OCI-M2 (cell line): ENCODE results near the gene SP8.

ENCODE experiments used
- DNase-seq: peaks from one replicate; lab custom pipeline; 2025; ENCODE audit not compliant: unreplicated experiment; lab: John Stamatoyannopoulos, UW

SP8 gene

DNA sequence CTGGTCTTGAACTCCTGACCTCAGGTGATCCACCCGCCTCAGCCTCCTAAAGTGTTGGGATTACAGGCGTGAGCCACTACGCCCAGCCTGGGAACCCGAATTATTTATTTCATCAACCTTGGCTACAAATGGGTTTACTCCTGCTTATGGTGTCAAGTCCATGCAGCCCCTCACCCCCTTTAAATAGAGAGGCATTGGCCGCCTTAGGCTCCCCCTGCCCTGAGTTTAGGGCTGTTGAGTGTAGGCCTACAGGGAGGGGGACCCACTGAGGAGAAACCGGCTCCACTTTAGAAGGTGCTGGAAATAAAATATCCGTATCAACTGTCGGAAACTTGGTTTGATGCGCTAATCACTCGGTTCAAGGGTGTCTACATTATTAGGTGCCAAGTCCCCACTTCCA is 8.7 kb upstream of the SP8 start:
- no peak for DNase-seq

- DNase-seq = no peak
Observed at GRCh38 chr7:20794676-20795075, 8.0 kb upstream of the SP8 start.

GRCh38 chr7:20793694-20794394 is 7.2 kb upstream of the SP8 start:
- no peak for DNase-seq

DNA sequence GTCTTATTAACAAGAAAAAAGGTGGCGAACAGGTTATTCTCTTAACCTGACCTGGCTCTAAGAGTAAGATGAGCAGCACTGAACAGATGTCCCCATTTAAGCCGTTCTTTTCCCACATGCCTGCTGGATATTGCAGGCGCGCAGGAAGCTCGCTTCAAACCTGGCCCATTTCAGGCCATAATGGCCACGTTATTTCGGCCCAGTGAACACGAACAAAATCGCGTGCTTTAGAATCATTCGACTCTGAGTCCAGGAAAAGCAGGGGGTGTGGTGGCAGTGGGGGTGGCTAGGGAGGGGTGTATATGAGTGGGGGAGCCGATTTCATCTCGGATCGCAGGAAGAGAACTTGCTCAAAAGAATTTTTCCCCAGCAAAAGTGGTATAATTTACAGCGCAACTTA is 6.6 kb upstream of the SP8 start:
- DNase-seq = no peak

GRCh38 chr7:20791538-20792434 is 5.1 kb upstream of the SP8 start:
- no peak for DNase-seq

- DNase-seq = no peak
Observed at GRCh38 chr7:20790375-20790774, 3.7 kb upstream of the SP8 start.

GRCh38 chr7:20788420-20788990 is 1.8 kb upstream of the SP8 start:
- DNase-seq = no peak

DNA sequence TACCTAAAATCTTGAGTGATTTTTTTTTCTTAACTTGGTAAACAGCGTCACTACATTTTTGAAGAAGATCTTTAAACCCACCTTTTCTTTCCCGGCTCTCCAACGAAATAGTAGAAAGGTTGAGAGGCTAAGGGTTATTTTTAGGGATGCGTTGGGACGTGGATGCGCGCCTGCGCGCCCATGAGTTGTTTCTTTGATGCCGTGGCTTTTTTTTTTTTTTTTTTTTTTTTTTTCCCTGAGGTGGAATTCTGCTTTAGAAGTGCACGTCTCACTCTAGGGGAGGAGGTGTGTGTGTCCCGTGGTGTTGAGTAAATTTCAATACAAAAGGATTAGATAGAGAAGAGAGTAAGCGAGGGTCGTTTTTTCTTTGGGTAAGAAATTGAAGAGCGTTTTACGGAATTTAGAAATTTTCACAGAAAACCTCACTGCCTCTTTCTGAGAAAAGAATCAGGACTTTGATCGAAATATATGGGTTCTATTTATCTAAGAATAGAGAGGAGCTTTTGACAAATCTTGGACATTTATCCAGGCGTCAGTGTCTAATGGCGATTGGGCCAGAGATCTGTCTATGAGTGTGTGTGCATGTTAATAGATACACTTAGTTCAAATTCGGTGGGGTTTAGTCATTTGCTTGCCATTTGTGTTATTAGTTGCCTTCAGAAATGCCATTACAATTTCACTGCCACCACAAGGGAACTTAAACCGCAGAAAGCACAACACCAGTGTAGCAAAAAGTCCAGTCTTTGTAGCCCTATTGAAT is 1.2 kb upstream of the SP8 start:
- DNase-seq = no peak

GRCh38 chr7:20786421-20786778 is 286 bp downstream of the SP8 start:
- no peak for DNase-seq

DNA sequence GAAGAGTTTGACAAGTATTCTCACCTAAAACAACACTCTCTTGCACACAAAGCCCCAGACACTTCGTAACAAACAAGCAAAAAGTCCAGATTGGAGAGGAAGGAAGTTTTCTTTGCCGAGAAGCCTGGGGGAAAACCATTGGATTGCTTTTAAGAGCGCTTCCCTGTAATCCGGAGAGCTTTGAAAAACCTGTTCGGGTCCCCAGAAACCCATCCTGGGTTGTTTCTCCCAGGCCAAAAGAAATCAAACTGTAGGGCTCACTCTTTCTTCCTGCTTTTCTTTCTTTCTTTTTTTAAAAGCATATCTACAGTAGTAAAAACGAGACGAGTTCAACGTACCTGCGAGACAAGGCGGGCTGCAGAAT is 655 bp downstream of the SP8 start:
- DNase-seq = no peak

GRCh38 chr7:20785157-20786048 is 1.3 kb downstream of the SP8 start:
- DNase-seq = no peak

DNA sequence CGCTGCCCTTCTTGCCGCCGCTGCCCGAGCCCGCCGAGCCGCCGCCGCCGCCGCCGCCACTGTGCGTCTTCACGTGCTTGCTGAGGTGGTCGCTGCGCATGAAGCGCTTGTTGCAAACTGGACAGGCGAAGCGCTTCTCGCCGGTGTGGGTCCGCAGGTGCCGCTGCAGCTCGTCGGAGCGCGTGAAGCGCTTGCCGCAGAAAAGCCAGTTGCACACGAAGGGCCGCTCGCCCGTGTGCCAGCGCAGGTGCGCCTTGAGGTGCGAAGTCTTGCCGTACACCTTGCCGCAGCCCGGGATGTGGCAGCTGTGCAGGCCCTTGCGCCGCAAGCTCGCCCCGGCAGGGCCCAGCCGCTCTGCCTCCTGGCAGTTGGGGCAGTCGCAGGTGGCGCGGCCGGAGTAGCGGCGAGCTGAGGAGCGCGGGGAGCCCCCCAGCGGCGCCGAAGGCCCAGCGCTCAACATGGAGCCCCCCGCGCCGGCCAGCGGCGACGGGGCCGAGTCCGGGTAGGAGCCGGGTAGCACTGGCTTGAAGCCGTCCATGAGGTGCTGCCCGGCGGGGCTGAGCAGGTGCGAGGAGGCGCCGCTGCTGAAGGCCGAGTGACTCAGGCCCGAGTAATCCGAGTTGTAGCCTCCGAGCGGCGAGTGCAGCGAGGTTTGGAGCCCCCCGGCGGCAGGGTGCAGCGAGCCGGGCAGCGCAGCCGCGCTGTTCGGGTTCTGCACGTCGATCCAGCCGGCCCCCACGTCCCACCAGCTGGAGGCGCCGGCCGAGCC is 2.1 kb downstream of the SP8 start:
- no peak for DNase-seq

DNA sequence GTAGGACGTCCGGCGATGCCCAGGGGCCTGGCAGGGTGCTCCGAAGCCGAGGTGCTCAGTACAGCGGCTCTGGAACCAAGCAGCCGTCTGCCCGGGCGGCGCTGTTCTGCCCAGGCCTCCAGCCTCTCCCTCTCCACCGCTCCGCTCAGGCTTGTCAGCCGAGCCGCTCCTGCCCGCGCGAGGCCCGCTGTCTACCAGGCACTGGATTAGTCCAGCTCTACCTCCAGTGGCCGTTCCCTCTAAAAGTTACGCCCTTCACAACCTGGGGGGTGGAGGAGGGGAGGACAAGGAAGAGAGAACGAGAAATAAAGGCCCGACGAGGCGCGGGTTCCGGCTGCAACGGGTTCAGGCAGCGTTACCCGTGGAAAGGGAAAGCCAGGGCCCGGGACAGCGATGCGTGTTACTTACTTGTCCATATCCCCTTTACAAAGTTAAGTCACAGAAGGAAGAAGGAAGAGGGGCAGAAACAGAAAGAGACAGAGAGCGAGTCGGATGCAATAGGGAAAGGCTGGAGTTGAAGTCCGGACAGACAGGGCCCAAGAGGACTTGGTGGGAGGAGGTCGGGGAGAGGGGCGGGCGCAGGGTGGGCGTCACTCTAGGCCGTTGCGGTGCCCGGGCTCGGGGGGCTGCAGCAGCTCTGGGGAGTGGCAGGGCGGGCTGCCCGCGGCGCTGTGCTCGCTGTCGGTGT is 2.8 kb downstream of the SP8 start:
- no peak for DNase-seq

DNA sequence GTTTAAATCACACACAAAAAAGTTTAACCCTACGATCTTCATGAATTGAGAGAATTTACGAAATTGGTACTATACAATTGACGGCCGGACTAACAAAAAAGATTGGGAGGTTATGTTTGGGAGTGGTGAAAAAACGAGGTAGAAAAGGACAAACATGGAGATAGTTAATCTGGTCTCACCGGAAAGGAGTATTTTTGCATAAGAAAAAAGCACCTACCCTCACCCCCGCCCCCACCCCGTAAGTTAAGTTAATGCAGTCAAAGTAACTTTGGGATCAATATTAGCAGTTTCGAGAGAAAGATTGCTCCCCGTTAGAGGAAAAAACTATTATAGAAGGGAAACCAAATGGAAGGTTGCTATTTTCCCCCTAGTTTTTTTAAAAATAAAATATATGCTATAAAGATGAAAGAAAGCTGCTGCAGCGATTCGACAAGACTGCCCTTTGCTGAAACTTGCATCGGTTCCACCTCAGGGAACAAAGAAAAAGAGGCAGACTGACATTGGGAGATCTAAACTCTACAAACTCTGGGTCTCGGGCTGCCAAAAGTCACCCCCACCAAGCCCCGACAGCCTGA is 3.5 kb downstream of the SP8 start:
- DNase-seq = no peak

GRCh38 chr7:20779041-20779440 is 7.6 kb downstream of the SP8 start:
- DNase-seq = no peak

DNA sequence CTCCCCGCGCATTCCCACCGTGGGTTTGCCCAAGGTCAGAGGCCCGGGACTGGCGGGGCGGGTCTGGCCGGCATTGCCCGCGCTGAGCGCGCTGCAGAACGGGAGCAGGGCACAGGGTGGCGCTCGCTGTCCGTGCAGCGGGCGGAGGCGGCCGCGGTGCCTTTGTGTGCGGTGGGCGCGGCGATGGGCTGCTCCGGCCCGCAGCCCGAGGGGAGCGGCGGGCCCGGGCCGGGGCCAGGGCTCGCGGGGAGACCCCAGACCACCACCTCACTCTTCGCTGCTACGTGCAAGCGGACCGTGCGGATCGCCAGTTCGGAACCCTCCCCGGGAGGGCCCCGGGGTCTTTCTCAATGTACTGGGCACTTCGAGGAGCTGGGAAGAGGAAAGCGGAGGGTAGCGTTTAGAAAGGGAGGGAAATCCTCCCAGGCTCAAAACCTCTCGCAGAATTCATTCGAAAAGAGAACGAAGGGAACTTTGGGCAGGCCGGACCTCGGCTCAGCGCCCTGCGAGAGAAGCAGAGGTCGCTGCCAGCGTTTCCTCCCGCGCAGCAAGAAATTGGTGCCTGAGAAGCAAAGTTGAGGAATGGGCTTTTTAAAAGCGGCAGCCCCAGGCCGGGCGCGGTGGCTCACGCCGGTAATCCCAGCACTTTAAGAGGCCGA is 8.5 kb downstream of the SP8 start:
- no peak for DNase-seq

DNA sequence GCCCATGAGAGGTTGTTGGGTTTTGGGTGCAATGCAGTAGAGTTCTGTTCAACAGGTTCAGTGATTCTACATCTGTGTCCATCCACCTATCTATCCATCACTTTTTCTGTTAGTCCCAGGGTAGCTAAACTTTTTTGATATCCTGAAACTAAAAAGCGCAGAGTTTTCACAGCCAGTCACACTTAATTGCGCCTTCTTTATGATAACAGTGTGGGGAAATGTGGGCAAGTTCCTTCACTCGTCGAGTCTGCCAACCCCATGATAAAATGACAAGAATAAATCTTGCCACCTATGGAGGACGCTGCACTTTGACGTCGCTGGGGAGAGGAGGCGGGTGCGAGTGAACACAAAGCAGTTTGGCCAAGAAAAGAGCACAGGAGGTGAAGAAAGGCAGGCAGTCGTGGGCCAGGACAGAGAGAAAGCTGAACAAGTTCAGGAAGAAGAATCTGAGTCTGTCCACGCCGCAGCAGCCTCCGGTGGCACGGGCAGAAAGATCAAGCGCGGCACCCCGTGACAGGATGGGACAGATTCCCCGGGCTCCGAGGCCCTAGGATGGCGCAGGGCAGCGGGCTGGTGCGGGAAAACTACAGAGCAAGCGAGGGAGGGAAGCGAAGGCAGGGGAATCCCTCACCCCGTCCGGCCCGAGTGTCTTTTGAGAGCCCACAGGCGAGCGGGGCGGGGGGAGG is 9.2 kb downstream of the SP8 start:
- DNase-seq = no peak

DNA sequence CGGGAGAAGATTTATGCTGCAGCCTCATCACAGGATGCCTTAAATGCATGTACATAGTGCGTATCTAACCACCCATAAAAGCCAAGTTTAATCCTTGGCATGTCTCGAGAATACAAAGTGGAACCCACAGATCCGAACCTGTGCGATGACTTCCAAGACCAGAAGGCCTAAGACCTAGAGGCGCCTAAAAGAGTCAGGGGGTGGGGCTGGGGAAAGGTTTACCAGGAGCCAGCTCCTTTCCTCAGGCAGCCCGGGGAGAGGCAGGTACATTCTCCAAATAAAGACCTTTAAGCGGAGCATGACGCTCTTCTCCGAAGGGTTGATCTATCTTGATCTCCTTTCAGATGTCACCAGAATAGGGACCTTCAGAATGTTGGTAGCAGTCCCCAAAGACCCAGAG is 9.7 kb downstream of the SP8 start:
- DNase-seq = no peak
